HUDEP-2 (cell line): ENCODE results near the gene GABRR2.
A peak's percentile ranks its signal among the peaks of the same experiment; 100 is the strongest.

Experiments
- DNase-seq, 76 experiments: peaks; one replicate each; lab custom pipeline; 2025; ENCODE audit not compliant: unreplicated experiment in 76 of 76; lab: John Stamatoyannopoulos, UW

GABRR2 gene

DNA sequence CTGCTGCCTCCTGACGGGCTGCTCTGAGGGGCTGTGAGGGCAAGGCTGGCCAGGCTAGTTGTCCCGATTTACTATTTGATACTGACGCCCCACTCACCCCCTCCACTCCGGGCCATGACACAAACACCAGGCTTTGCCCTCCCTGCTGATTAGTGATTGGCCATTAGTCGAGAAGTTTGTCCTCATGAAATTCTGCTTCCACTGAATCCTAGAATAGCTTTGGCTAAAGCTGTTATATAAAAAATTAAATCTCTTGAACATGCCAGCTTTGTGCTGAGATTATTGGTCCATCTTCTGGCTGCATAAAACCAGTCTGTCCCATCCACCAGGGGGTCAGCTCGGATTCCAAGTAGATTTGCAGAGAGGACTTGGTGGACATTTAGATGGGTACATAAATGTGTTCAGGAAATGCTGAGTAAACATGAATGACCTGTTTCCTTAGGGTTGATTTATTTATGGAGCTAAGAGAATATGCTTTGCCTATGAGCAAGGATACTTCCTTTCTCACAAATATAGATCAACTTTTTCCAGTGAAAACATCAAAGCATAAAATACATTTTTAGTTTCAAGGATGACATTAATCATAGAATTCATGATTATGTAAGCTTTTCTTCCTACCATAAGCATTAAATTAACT lies at the start of gene GABRR2:
TSS of gene GABRR2 (minus strand) at position 51 of the 637 bp plus-strand sequence. CDS start 134 bp downstream, outside the sequence.
- DNase-seq: no peak

DNA sequence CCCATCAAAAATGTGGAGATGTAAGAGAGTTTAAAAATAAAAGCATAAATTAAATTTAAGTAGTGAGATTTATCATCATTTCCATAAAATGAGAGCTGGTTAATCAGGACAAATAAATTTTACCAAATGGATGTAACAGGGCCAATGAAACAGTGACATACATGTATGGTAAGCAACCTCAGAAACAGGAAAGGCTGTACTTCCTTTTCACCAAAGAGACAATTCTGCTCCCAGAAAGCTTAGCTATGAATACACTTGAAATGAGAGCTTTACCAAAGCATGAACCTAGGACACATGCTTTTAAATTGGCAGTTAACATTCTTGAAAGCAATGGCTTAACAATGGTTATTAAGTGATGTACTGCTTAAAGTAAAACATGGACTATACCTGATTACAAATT lies 49.5 kb upstream of the GABRR2 start:
- no peak for DNase-seq

DNA sequence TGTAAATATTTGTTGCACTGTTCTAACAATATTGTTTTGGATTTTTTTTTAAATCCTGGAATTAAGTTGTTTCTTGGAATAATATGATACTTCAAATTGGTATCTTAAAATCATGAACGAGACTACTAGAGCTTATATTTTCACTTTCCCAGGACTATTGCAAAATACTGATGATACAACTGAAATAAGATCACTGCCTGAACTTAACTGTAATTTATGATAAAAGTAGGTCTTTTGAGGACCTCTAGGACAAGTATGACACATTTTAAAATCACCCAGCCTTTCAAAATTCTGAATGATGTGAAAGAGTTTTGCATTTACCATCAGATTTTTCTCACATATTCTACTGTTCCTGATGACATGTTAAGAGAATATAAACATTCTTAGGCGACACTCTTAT lies 46.1 kb upstream of the GABRR2 start:
- no peak for DNase-seq

DNA sequence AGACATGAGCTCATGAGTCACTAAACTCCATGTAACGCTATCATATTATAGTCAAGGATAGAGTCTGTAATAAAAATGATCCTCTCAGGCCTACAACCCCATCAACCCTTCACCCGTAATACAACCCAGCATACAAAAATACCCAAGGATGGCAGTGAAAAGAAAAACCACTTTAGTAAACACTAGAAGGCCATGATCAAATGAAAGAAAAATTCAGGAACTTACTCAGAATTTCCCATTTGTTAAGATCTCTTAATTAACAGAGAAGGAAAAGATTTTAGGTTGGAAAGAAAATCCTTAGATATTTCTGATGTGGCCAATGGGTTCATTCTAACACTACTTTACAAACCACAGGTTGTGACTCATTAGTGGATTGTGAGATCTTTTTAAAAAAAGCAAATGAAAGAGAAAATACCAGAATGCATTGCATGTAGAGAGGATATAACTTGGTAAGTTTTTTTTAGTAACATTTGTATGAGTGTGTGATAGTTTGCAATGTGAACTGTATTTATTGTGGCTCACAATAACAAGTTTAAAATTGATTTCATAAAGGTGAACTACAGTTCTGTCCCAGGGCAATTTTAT lies 45.4 kb upstream of the GABRR2 start:
- no peak for DNase-seq

DNA sequence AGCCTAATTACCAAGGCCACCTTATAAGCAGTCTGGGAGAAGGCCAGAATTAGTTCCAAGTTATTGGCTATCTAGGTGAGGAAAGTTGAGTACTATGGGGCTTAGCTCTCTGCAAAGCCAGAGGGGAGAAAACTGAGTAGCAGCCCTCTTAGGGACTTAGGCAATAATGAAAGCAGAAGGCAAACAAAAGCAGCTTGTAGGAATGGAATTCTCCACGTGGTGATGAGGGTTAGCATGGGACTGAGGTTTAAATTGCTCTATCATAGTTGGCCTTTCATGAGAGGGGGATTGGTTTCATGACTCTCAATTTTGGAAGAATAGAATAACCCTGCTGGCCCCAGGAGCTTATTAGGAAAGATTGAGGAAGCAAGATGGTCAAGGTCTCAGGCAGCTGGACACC lies 44.5 kb upstream of the GABRR2 start:
- DNase-seq: no peak

DNA sequence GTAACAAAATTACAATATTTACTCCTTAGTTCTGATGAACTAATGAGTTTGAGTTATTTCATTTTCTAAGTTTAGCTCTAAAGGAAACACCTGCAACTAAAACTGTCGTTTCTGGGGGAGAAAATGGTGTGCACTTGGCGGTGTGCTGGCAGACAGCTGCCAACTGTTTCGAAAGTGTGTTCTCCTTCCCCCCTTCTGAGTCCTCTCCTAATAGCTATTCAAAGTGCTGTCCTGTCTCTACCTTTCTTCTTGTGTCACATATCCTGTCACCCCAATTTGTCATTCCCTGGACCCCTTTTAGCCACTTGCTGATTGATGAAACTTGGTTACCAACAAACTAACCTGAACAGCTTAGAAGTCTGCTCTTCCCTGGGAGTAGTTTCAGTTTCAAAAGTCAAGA lies 42.3 kb upstream of the GABRR2 start:
- no peak for DNase-seq

DNA sequence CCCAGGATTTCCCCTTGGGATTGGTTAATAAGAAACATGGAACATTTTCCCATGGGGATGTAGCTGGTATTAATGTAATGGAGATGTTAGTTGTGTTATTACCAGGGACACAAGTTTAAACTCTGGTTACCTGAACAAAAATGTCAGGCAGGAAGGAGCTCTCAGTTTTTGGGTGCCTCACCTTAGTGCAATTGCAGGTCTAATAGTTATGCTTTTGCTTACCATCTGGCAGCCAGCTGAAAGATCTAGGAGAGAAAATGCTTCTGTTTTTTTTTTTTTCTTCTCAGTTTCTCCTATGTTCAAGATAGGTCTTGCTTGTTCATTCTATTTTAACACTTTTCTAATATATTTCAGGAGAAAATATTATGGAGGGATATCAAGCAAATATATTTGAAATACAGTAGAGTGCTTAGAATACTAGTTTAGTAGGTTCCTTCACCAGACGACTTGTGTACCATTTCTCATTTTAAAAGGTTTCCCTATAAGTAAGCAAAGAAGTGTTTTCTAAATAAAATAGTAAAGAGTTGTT lies 41.6 kb upstream of the GABRR2 start:
- no peak for DNase-seq

DNA sequence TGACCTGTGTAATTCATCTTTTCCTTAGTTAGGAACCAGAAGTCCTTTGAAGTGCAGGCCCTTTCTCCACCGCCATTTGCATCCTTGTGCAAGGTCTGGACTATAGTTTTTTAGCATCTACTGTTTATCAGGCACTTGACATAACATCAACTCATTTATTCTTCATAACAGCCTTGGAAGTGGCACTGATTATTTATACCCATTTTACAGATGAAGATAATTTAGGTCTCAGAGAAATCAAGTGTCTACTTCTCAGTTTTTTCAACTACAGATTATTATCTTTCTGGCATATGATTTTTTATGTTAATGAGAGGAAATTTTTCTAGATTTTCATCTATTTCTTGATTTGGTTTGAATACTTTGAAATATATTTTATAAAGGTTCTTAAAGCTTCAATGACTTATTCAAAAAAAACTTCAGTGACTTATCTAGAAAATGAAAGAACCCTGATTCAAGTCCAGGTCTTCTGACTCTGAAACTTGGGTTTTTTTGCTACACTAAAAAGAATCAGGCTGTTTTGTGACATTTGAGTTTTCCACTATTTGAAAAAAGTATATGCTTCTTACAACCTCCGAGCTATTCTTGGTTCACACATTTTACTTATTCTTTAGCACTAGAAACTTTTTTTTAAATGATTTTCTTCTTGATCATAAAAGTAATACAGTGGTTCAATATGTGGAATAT lies 40.6 kb upstream of the GABRR2 start:
- DNase-seq: no peak

DNA sequence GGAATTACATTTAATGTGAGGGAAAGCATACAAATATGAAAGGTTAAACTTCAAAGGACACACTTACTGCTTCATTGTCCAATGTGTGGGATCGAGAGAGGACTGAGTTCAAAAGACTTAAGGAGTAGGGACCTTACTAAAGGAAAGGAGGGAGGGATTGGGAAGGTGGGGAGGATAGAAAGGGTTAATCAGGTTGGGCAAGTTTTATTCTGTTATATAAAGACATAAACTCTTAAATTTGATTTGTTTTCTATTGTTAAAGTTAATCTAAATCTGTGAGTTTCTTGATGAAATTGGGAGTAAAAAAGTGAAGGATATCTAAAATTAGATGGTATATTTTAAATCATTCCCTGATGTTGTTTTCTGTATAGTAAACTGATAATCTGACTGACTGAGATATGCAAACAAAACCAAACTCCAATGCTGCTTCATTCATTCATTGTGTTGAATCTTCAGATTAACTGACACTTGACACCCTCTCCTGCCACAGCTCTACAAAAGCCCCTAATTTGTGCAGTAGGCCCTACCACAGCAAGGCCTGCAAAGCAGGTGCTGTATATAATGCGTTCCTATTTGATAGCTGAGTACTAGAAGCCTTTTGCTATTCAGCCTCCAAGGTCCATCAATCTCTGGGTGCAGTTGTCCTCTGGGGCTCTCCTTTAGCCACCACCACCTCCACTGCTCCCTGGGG lies 38.7 kb upstream of the GABRR2 start:
- DNase-seq: no peak

DNA sequence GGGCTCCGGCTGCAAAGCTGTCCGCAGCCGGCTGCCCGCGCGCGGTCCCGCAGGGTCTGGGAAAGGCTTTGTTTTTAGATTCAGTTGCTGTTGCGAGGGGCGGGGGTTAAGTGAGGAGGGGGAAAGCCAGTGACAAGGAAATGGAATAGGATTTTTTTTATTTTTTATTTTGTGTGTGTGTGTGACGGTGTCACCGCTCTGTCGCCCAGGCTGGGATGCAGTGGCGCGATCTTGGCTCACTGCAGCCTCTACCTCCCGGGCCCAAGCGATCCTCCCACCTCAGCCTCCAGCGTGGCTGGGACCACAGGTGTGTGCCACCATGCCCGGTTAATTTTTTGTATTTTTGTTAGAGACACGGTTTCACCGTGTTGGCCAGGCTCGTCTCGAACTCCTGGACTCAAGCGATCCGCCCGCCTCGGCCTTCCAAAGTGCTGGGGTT lies 38.0 kb upstream of the GABRR2 start:
- no peak for DNase-seq

DNA sequence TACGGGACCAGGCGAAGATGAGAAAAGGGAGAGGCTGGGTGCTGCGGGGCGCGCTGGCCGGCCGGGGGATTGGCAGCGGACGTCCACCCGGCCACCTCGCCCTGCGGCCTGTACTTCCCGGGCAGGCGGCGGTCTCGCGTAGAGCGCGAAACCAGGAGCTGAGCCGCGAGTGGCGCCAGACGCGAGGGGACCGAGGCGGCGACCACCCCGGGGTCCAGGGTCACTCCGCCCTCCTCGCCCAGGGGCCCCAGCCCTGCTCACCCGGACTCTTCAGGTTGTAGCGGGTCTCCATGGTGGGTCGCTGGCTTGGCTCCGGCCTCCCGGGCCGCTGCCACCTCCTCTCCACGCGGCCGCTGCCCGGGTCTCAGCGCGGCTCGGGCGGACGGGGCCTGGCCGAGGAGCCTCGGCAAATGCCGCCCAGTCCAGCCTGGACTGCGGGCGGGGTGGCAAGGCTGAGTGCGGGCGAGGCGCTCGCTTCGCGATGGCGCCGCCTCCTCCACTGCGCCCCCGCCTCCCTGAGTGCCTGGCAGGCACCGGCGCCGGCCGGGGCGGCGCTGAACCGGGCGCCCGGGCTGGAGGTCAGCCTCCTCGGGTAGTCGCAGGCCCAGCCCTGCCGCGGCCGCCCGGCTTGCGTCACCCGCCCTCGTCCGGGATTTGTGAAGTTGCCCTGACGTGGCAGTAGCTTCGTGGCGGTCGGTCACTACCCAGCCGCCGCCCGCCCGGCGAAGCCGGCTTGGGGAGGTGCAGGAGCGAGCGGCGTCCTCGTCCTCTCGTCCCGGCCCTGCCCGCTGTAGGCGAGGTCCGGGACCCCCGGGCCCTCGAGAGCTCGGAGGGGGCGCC lies 37.4 kb upstream of the GABRR2 start, which contains the start of gene UBE2J1:
TSS of gene UBE2J1 (minus strand) at position 445 of the 840 bp plus-strand sequence. CDS start at position 292, 153 bp downstream.
- peak in 75 of 76 experiments; percentile 51 to 95 (median 87) for DNase-seq

DNA sequence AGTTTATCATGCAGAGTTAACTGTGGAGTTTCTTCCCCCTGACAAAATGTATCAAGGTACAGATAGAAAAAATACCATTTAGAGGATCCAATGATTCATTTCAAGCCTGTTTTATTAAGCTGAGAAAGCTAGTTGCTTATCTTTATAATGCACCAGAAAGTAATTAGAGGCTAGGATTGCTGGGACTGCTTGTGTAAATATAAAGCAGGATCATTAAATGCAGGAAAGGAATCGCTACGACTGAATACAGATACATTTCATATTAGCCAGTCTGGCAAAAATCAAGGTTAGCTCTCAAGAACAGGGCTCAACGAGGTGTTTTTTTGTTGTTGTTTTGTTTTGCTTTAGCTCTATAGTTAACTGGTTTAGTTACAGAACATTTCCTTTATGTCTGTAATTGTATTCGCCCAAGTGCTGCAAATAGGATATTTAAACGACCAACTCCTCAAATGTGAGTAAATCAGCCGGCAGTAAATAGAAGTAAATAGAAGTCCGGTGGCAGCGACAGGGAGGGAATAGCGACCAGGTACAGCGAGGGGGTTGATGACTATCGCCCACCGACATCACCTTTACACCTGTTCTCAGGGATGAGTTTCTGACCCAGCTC lies 36.7 kb upstream of the GABRR2 start:
- DNase-seq: peak in 3 of 76 experiments; percentile 10 to 58 (median 46)

DNA sequence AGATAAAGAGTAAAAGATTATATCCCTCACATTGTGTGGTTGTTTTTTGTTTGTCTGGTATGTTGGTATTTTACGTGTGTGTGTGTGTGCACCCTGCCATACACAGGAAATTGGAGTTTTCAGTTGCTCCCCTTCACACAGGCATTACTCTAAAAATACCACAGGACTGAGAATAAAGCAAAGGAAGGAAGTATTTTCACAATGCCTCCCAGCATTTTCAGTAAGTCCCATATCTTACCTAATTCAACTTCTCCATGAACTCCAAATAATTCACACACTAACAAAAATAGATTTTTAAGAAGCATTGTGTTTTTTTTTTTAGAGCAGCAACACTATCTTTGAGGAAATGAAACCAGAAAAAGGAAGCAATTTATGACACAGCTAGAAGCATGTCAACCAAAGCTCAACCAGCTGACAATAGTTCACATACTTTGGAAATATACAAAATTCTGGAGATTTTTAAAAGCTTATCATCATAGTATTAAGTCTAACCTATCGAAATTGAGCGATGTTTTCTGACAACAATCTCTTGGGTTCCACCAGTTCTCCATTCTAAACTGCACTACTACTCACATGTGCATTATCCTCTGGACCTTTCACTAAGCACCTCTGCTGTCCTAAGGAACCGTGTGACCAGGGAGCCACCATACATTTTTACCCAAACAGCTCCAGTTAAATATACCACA lies 35.3 kb upstream of the GABRR2 start:
- no peak for DNase-seq

DNA sequence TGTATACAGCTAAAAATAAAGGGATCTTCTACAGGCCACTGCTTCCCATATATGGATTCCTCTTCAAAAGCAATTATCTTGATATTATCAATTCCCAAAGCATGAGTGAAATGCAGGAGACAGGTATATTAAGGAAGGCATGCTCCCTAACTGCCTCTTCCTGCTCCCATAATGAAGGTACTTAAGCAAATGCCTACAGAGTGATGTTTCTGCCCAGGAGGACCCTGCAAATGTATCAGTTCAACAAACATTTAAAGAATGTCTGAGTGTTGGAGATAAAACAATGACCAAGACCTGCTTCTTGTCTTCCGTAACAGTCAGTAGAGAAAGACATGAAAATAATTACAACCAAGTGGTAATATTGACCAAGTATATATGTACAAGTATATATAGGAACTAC lies 33.3 kb upstream of the GABRR2 start:
- DNase-seq: no peak

DNA sequence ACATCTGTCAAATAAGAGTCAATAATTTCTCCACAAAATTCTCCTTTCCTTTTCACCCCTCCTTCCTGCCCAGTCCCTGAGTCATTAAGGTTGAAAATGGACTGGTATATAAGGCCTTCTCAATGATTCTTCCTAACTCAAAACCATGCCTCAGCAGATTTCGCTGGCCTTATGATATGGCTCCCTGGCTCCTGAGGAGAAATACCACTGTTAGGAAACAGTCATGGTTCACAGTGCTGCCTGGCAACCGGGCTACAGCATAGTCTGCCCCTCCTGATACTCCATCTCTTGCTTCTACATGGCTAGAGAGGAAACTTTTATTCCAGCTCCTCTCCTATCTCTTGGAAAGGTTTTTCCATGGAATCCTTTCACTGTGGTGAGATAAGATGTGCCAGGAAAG lies 32.7 kb upstream of the GABRR2 start:
- no peak for DNase-seq

DNA sequence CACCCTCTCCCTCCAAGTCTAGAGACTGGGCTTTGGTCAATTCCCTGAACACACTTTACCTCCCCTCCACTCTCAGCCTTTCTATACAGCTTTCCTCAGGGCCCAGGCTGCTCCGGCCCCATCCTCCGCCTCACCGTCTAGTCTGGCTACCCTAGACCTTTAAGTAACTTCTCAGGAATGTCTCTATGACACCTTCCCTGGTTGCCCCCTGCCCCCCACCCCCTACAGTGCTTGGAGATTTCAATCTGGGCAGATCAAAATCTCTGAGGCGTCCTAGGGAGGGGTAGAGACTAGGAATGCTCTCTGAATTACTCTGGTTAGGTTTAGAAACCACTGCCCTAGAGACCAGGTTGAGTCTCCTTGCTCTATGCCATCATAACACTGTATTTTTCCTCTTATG lies 31.3 kb upstream of the GABRR2 start:
- no peak for DNase-seq

DNA sequence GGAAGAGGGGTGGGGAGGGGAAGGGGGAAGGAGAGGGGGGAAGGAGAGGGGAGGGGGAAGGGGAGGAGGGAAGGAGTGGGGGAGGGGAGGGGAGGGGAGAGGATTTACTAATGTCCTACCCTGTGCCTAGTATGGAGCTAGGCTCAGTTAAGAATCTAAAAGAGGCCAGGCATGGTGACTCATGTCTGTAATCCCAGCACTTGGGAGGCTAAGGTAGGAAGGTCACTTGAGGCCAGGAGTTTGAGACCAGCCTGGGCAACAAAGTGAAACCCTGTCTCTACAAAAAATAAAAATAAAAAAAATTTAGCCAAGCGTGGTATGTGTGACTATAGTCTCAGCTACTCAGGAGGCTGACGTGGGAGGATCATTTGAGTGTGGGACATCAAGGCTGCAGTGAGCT lies 24.5 kb upstream of the GABRR2 start:
- DNase-seq: no peak

DNA sequence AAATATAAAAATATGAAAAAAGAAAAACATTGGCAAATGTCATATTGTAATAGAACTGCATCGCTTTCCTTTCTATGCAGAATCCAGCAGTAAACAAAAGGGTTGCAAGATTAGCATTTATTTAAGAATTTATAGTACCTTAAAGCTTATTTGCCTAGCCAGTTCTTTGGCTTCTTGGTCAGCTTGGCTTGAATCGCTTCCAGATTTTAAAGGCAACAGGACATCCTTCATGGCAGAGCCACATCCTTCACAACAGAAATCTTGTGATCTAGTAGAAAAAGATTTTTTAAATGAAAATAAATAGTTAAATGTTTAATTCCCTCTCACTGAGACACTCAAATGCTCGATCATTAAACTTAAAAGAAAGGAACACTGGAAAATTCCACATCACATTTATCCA lies 20.1 kb upstream of the GABRR2 start:
- DNase-seq: no peak

DNA sequence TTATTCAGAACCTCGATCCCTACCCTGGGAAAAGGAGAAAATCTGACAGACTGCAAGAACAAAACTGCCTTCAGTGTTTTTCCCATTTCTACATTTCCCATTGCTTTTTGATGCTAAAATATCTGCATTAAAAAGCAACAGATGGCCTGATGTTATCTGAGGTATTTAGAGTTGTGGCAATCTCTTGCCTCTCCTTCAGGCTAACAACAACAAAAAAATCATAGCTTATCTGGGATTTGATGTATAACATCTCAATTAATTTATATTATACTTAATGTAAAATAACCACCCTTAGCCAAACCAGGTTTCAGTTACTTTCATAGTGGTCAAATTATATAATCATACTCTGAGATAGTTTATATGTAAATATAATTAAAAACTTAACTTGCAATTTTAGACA lies 15.8 kb upstream of the GABRR2 start:
- DNase-seq: no peak
